HG02981 (cell line): Measurements from ENCODE around the gene VSTM4.

Experiments used
- ATAC-seq: cut with Tn5 transposase; IDR thresholded peaks from one replicate; pipeline ENCODE4 v1.9.1; 2021; ENCODE audit warnings: mild to moderate bottlenecking, moderate library complexity; ENCODE audit not compliant: unreplicated experiment

The VSTM4 gene, protein sequence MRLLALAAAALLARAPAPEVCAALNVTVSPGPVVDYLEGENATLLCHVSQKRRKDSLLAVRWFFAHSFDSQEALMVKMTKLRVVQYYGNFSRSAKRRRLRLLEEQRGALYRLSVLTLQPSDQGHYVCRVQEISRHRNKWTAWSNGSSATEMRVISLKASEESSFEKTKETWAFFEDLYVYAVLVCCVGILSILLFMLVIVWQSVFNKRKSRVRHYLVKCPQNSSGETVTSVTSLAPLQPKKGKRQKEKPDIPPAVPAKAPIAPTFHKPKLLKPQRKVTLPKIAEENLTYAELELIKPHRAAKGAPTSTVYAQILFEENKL

GRCh38 chr10:49115015-49115795 is at the start of gene VSTM4:
Gene VSTM4, minus strand, starts transcription at chr10:49115522. Its CDS starts 37 bp downstream, at chr10:49115485.
- ATAC-seq = no peak

DNA sequence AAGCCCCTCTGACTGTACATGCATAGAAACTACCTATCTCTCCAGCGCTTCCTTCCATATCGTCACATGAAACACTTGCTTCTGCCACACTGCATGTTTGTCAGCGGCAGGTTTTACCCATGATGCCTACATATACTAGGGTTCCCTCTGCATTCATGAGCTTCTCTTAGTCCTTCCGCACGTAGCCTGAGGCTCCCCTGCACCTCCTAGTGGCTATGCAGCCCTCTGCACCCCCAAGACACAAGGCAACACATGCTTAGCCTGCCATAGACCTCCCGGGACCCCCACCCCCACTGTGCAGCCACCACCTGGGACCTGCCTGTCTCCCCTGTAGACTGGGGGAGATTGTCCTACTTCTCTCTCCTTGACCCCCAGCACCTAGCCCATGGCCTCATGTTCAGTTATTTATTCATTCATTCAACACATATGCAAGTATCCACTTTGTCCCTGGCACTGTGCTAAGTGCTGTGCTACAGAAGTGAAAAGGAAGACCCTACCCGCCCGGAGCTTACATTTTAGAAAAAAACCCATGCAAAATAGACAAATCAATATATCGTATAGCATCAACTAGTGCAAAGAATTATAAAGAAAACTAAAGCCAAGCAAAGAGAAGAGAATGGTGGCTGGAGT is 49.4 kb upstream of the VSTM4 start:
- ATAC-seq = peak; percentile 72

DNA sequence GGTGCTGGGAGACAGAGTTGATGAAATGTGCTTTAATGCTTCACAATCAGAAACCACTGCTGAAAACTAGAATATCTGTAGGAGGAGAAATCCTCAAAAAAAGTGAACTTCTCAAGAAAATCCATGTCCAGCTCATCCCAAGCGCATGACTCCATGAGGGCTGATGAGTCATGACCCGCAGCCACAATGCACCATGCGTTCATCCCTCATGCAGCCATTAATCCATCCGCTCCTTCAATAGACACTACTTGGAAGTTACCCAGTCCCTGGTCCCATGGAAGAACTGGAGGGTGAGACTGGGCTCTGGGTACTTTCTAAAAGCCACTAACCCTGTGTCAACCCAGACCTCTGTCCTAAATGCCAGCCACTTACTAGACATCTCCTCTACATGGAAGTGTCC is 48.4 kb upstream of the VSTM4 start:
- no peak for ATAC-seq

DNA sequence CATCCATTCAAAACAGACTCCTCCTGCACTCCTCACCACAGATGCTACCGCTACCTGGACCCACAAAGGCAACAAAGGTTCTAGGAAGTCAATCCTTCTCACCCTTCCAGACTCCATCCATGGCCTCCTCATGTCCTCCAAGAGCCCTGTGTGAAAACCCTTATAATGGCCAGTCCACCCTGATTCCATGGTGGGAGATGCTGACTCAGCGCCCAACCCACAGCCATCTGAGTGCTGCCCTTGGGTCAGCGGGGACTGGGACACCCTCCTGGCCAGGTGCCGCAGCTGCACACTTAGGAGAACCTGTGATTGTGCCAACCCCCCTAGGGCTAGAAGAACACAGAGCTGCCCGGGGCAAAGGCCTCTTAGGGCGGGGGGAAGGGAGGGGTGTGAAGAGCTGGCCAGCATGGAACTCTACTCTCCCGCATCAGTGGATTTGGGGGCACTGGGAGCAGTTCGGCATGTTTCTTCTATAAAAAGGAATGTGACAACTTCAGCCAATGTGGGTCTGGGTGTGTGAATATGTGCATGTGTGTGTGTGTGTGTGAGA is 47.5 kb upstream of the VSTM4 start:
- no peak for ATAC-seq

DNA sequence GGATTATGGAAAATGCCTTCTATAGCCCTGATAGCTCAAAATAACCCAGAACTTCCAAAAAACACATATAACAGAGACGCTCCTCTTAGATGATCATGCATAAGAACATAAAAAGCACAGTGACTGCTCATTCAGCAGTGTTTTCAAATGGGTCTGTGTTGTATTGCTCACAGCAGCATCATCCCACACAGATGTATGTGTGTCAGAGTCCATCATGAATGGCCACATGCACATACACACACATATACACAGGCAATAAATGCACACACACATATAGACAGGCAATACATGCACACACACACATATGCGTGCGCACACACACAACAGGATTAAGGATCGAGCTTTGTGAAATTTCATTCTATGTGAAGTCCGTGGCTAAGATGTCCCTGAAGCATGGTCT is 46.7 kb upstream of the VSTM4 start:
- ATAC-seq = no peak

- ATAC-seq = no peak
These were observed 46.2 kb upstream of the VSTM4 start for GRCh38 chr10:49161411-49161997.

GRCh38 chr10:49160814-49161213 is 45.5 kb upstream of the VSTM4 start:
- ATAC-seq = no peak

GRCh38 chr10:49160110-49160509 is 44.8 kb upstream of the VSTM4 start:
- ATAC-seq = no peak

GRCh38 chr10:49158915-49159314 is 43.6 kb upstream of the VSTM4 start:
- no peak for ATAC-seq

GRCh38 chr10:49158404-49158803 is 43.1 kb upstream of the VSTM4 start:
- ATAC-seq = no peak

GRCh38 chr10:49157229-49157628 is 41.9 kb upstream of the VSTM4 start:
- ATAC-seq = no peak

GRCh38 chr10:49154641-49155040 is 39.3 kb upstream of the VSTM4 start:
- ATAC-seq = no peak

- no peak for ATAC-seq
These were observed 38.6 kb upstream of the VSTM4 start for GRCh38 chr10:49153971-49154370.

- no peak for ATAC-seq
These were observed 37.8 kb upstream of the VSTM4 start for GRCh38 chr10:49153115-49153514.

DNA sequence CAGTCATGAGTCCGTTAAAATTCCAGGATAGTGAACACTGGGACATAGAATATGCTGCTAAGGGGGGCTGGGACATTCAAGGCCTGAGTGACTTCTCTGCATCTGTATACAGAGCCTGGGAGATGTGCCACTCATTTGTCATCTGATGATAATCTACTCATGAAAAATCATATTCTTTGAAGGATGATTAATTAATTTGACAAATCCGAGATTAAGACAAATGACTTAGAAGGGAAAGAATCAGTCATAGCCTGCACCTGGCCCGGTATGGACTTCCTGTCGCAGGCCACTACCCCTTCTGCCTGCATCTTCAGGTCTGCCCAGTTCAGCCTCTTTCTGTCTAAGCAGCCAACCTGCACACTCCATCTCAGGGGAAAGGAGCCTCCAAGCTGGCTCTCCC is 37.3 kb upstream of the VSTM4 start:
- ATAC-seq = no peak

DNA sequence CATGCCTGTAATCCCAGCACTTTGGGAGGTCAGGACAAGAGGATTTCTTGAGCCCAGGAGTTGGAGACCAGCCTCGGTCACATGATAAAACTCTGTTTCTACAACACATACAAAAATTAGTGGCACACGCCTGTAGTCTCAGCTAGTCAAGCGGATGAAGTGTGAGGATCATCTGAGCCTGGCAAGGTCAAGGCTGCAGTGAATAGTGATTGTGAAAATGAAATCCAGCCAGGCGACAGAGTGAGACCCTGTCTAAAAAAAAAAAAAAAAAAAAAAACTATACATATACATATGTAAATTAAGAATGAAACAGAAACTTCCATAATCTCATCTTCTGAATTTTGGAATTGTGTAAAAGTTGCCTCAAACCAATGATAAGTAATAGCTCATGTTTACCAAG is 36.7 kb upstream of the VSTM4 start:
- ATAC-seq = no peak

- no peak for ATAC-seq
These were observed 36.2 kb upstream of the VSTM4 start for GRCh38 chr10:49151481-49151880.

- no peak for ATAC-seq
These were observed 35.7 kb upstream of the VSTM4 start for GRCh38 chr10:49151025-49151445.

GRCh38 chr10:49150426-49150825 is 35.1 kb upstream of the VSTM4 start:
- no peak for ATAC-seq

- ATAC-seq = no peak
These were observed 34.6 kb upstream of the VSTM4 start for GRCh38 chr10:49149881-49150280.

GRCh38 chr10:49144058-49144720 is 28.9 kb upstream of the VSTM4 start:
- ATAC-seq = no peak
